NCI-H187 treated with DMSO at 0.1 percent for 48 hours (cell line): Measurements from ENCODE around the gene TGFB2.

Experiments
- DNase-seq: peaks from one replicate; lab custom pipeline; 2025; lab: John Stamatoyannopoulos, UW

TGFB2 gene

GRCh38 chr1:218425647-218426342 lies 80.7 kb downstream of the TGFB2 start:
- DNase-seq: no peak

GRCh38 chr1:218426343-218426657 lies 81.2 kb downstream of the TGFB2 start:
- DNase-seq: no peak

- no peak for DNase-seq
Measured at GRCh38 chr1:218429301-218429700, 84.2 kb downstream of the TGFB2 start.

GRCh38 chr1:218430346-218430745 lies 85.2 kb downstream of the TGFB2 start:
- no peak for DNase-seq

- no peak for DNase-seq
Measured at GRCh38 chr1:218430822-218431221, 85.7 kb downstream of the TGFB2 start.

GRCh38 chr1:218431476-218431875 lies 86.3 kb downstream of the TGFB2 start:
- DNase-seq: no peak

- DNase-seq: no peak
Measured at GRCh38 chr1:218433744-218434143, 88.6 kb downstream of the TGFB2 start.

- no peak for DNase-seq
Measured at GRCh38 chr1:218435528-218435927, 90.4 kb downstream of the TGFB2 start.

- DNase-seq: no peak
Measured at GRCh38 chr1:218436346-218436745, 91.2 kb downstream of the TGFB2 start.

- DNase-seq: no peak
Measured at GRCh38 chr1:218436997-218437396, 91.9 kb downstream of the TGFB2 start.

GRCh38 chr1:218439541-218440295 lies 94.6 kb downstream of the TGFB2 start:
- DNase-seq: no peak

GRCh38 chr1:218443255-218443654 lies 98.1 kb downstream of the TGFB2 start:
- no peak for DNase-seq

- DNase-seq: no peak
Measured at GRCh38 chr1:218444173-218444572, 99.0 kb downstream of the TGFB2 start.

GRCh38 chr1:218444588-218444987 lies 99.5 kb downstream of the TGFB2 start:
- no peak for DNase-seq

- DNase-seq: no peak
Measured at GRCh38 chr1:218447010-218447689, 102.0 kb downstream of the TGFB2 start.

GRCh38 chr1:218451415-218451814 lies 106.3 kb downstream of the TGFB2 start:
- no peak for DNase-seq

- DNase-seq: no peak
Measured at GRCh38 chr1:218454700-218455282, 109.7 kb downstream of the TGFB2 start.

GRCh38 chr1:218456444-218456843 lies 111.3 kb downstream of the TGFB2 start:
- no peak for DNase-seq

- no peak for DNase-seq
Measured at GRCh38 chr1:218459450-218459849, 114.3 kb downstream of the TGFB2 start.

GRCh38 chr1:218459878-218460711 lies 115.0 kb downstream of the TGFB2 start:
- DNase-seq: no peak

GRCh38 chr1:218461351-218461750 lies 116.2 kb downstream of the TGFB2 start:
- DNase-seq: no peak

GRCh38 chr1:218462116-218462515 lies 117.0 kb downstream of the TGFB2 start:
- DNase-seq: no peak
